Astrocyte (in vitro differentiated cells and primary cell): ENCODE results near the gene CSMD2.

Experiments
- EZH2 ChIP-seq: IDR thresholded peaks from 2 replicates; pipeline ENCODE4 v1.6.1; 2012; ENCODE audit warnings: mild to moderate bottlenecking, low read length, inconsistent platforms; ENCODE audit not compliant: insufficient read depth
- TF ChIP-seq, protein P1 (sequence below): IDR thresholded peaks from 2 replicates; pipeline ENCODE4 v1.5.1; 2011; ENCODE audit warnings: low read depth, mild to moderate bottlenecking, inconsistent platforms, low read length, moderate library complexity; ENCODE audit not compliant: insufficient read depth

DNA sequence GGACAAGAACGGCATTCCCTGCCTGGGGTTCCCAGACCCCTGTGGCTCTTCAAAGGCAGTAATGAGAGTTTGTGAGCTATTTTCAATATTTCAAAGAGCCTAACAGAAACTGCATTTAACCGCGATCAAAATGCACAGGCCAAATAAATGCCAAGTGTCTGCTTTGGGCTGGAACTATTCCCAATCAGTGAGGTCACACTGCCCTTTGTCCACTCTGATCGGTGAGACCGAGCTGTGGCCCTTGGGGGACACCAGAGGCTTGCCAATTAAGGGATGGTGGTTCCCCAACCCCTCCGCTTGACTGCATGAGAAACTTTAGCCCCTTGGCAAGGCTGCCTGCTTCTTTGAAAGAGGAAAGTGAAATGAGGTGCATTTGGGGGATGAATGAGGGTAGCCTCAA lies 20.3 kb downstream of the CSMD2 start:
- TF ChIP-seq, protein P1, sequence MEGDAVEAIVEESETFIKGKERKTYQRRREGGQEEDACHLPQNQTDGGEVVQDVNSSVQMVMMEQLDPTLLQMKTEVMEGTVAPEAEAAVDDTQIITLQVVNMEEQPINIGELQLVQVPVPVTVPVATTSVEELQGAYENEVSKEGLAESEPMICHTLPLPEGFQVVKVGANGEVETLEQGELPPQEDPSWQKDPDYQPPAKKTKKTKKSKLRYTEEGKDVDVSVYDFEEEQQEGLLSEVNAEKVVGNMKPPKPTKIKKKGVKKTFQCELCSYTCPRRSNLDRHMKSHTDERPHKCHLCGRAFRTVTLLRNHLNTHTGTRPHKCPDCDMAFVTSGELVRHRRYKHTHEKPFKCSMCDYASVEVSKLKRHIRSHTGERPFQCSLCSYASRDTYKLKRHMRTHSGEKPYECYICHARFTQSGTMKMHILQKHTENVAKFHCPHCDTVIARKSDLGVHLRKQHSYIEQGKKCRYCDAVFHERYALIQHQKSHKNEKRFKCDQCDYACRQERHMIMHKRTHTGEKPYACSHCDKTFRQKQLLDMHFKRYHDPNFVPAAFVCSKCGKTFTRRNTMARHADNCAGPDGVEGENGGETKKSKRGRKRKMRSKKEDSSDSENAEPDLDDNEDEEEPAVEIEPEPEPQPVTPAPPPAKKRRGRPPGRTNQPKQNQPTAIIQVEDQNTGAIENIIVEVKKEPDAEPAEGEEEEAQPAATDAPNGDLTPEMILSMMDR, result no peak
- no peak for TF ChIP-seq EZH2
